Heart left ventricle (tissue), 13 donors: ENCODE data around the gene RFX3.

Experiments
- CTCF ChIP-seq, 12 donors: fragments of 200-600 bp; sonication (generic) in 4 of 12; IDR thresholded peaks; one replicate each; pipeline versions ENCODE4 v1.5.0 to v1.8.0; 2018 to 2022; ENCODE audit warnings: antibody characterized with exemption in 12 of 12, mild to moderate bottlenecking in 5 of 12
- POLR2A ChIP-seq, 2 donors: fragments of 450-650 bp; IDR thresholded peaks; one replicate each; pipeline ENCODE4 v1.6.1; 2017; ENCODE audit warnings: antibody characterized with exemption in 2 of 2, mild to moderate bottlenecking in 2 of 2, moderate library complexity in 2 of 2
- donor health status: ischemic (EF 13 %, LVEDD 7.1; RV severe dilation, severe dysfunction).
- donor health status: DM: no; HTN: yes; CAD: no.
- donor health status: DM: no; HTN: no; CAD: no.
- donor health status: ischemic (EF 25% LVEDD 6.9; RV normal size, moderate dysfunction).
- donor health status: ischemic (EF 25% LVEDD 5.7; RV mildly dilated, moderate dysfunction).
- donor health status: ischemic (EF 35%, LVEDD 5.7; RV mildly dilated, moderate dysfunction).
- donor health status: nonischemic (EF 11% LVEDD 7.7; RV severe dilation, severe dysfunction).
- donor health status: DM: yes; HTN: yes; CAD: no.
- donor health status: PGD.
- donor health status: ischemic (EF 29% LVEDD 5.4; RV normal size, mild dysfunction).
- donor health status: nonischemic (EF 23%, LVEDD 6.1; RV moderate dilation, normal function).

GRCh38 chr9:3510796-3511195, 15.0 kb downstream of the RFX3 start:
- TF ChIP-seq POLR2A (IDR thresholded peaks at IDR 0.05) (no peak), CTCF (IDR thresholded peaks at IDR 0.05) (no peak)
